ENCODE results near the gene COL24A1.
"Not testable (repeated sequence)": the region's sequence is repeated elsewhere in the genome, so short reads cannot be mapped to it uniquely, and the experiment has no call there.

COL24A1 gene

GRCh38 chr1:85822696-85823095, 333.9 kb downstream of the COL24A1 start:
- no peak for DNase-seq (ENCODE audit: low read depth in 2 of 3, low spot score in 1 of 3)

GRCh38 chr1:85818371-85818770, 338.2 kb downstream of the COL24A1 start:
- no peak for DNase-seq (ENCODE audit: low read depth in 2 of 3, low spot score in 1 of 3)

GRCh38 chr1:85816606-85817005, 340.0 kb downstream of the COL24A1 start:
- no peak for DNase-seq (ENCODE audit: low read depth in 2 of 3, low spot score in 1 of 3)

- no peak for DNase-seq (ENCODE audit: low read depth in 2 of 3, low spot score in 1 of 3)
Observed at GRCh38 chr1:85815906-85816305, 340.7 kb downstream of the COL24A1 start.

GRCh38 chr1:85806236-85806965, 350.2 kb downstream of the COL24A1 start:
- DNase-seq (ENCODE audit: low read depth in 2 of 3, low spot score in 1 of 3): no peak

GRCh38 chr1:85801520-85801919, 355.1 kb downstream of the COL24A1 start:
- DNase-seq (ENCODE audit: low read depth in 2 of 3, low spot score in 1 of 3): no peak

- DNase-seq (ENCODE audit: low read depth in 2 of 3, low spot score in 1 of 3): no peak
Observed at GRCh38 chr1:85799737-85800136, 356.8 kb downstream of the COL24A1 start.

GRCh38 chr1:85798419-85798818, 358.2 kb downstream of the COL24A1 start:
- no peak for DNase-seq (ENCODE audit: low read depth in 2 of 3, low spot score in 1 of 3)

GRCh38 chr1:85777021-85777420, 379.6 kb downstream of the COL24A1 start:
- DNase-seq (ENCODE audit: low read depth in 2 of 3, low spot score in 1 of 3): not testable (repeated sequence)

- DNase-seq (ENCODE audit: low read depth in 2 of 3, low spot score in 1 of 3): no peak
Observed at GRCh38 chr1:85762804-85763203, 393.8 kb downstream of the COL24A1 start.

- DNase-seq (ENCODE audit: low read depth in 2 of 3, low spot score in 1 of 3): no peak
Observed at GRCh38 chr1:85756864-85757263, 399.7 kb downstream of the COL24A1 start.

GRCh38 chr1:85748120-85748519, 408.5 kb downstream of the COL24A1 start:
- DNase-seq (ENCODE audit: low read depth in 2 of 3, low spot score in 1 of 3): no peak

GRCh38 chr1:85746777-85747176, 409.8 kb downstream of the COL24A1 start:
- DNase-seq (ENCODE audit: low read depth in 2 of 3, low spot score in 1 of 3): no peak

GRCh38 chr1:85743814-85744213, 412.8 kb downstream of the COL24A1 start:
- DNase-seq (ENCODE audit: low read depth in 2 of 3, low spot score in 1 of 3): no peak

GRCh38 chr1:85734931-85735330, 421.6 kb downstream of the COL24A1 start:
- DNase-seq (ENCODE audit: low read depth in 2 of 3, low spot score in 1 of 3): no peak

- no peak for DNase-seq (ENCODE audit: low read depth in 2 of 3, low spot score in 1 of 3)
Observed at GRCh38 chr1:85718678-85719340, 437.8 kb downstream of the COL24A1 start.

GRCh38 chr1:85714418-85715114, 442.0 kb downstream of the COL24A1 start:
- not testable (repeated sequence) for DNase-seq (ENCODE audit: low read depth in 2 of 3, low spot score in 1 of 3)

GRCh38 chr1:85708829-85709227, 447.7 kb downstream of the COL24A1 start:
- no peak for DNase-seq (ENCODE audit: low read depth in 2 of 3, low spot score in 1 of 3)

- DNase-seq (ENCODE audit: low read depth in 2 of 3, low spot score in 1 of 3): peak; percentile 61 to 82 (median 82)
Observed at GRCh38 chr1:85707990-85708828, 448.4 kb downstream of the COL24A1 start, which contains the start of gene ZNHIT6. ZNHIT6 (minus strand) TSS chr1:85708433; CDS start chr1:85708284, 149 bp downstream.

GRCh38 chr1:85707267-85707989, 449.1 kb downstream of the COL24A1 start:
- no peak for DNase-seq (ENCODE audit: low read depth in 2 of 3, low spot score in 1 of 3)

Measured in stimulated activated CD4-positive, alpha-beta T cell treated with anti-CD3 and anti-CD28 coated beads, Interleukin-12 subunit alpha, Interleukin-12 subunit beta, amount 100 ng/mL, for 48 hours (primary cell).